ENCODE results near the gene HM13.
"Not testable (repeated sequence)": the region's sequence is repeated elsewhere in the genome, so short reads cannot be mapped to it uniquely, and the experiment has no call there.

Gene HM13

GRCh38 chr20:31514154-31515071, at the start of gene HM13:
Gene HM13, plus strand, starts transcription at chr20:31514442. Its CDS starts 110 bp downstream, at chr20:31514552.
- DNase-seq, result peak; percentile 98

- DNase-seq, result not testable (repeated sequence)
Measured at GRCh38 chr20:31470946-31471345, 43.3 kb upstream of the HM13 start.

GRCh38 chr20:31472395-31473330, 41.6 kb upstream of the HM13 start:
- no peak for DNase-seq

- DNase-seq, result no peak
Measured at GRCh38 chr20:31473331-31474096, 40.7 kb upstream of the HM13 start.

- no peak for DNase-seq
Measured at GRCh38 chr20:31474097-31474436, 40.2 kb upstream of the HM13 start.

GRCh38 chr20:31474758-31475427, 39.3 kb upstream of the HM13 start, which contains the start of the genes DEFB124 and REM1:
Gene DEFB124, minus strand, starts transcription at chr20:31475127. Its CDS starts 2,114 bp downstream, at chr20:31473013.
Gene REM1, plus strand, starts transcription at chr20:31475288. Its CDS starts 1,158 bp downstream, at chr20:31476446.
- DNase-seq, result no peak

- DNase-seq, result no peak
Measured at GRCh38 chr20:31475472-31476293, 38.6 kb upstream of the HM13 start.

- no peak for DNase-seq
Measured at GRCh38 chr20:31476294-31476585, 38.0 kb upstream of the HM13 start.

GRCh38 chr20:31476643-31477215, 37.5 kb upstream of the HM13 start:
- no peak for DNase-seq

GRCh38 chr20:31484001-31484400, 30.2 kb upstream of the HM13 start:
- no peak for DNase-seq

- DNase-seq, result no peak
Measured at GRCh38 chr20:31485450-31486339, 28.5 kb upstream of the HM13 start.

GRCh38 chr20:31488115-31488514, 26.1 kb upstream of the HM13 start:
- DNase-seq, result no peak

GRCh38 chr20:31489152-31489551, 25.1 kb upstream of the HM13 start:
- DNase-seq, result no peak

- DNase-seq, result no peak
Measured at GRCh38 chr20:31490752-31491151, 23.5 kb upstream of the HM13 start.

GRCh38 chr20:31494131-31494530, 20.1 kb upstream of the HM13 start:
- no peak for DNase-seq

- DNase-seq, result peak; percentile 15
Measured at GRCh38 chr20:31496761-31497295, 17.4 kb upstream of the HM13 start.

- no peak for DNase-seq
Measured at GRCh38 chr20:31497838-31498540, 16.3 kb upstream of the HM13 start.

- no peak for DNase-seq
Measured at GRCh38 chr20:31500527-31500926, 13.7 kb upstream of the HM13 start.

Measured in NCI-H2171 (cell line).